ENCODE results near the gene EXOC5. TPM values are rescaled to one million over a fixed set of nuclear protein-coding genes. Genes with fewer than 3 reads are reported as not detected.

EXOC5 gene
- total RNA-seq, 6 experiments from 2014 or later, result 20.7 to 34.5 (median 24.6) TPM

DNA sequence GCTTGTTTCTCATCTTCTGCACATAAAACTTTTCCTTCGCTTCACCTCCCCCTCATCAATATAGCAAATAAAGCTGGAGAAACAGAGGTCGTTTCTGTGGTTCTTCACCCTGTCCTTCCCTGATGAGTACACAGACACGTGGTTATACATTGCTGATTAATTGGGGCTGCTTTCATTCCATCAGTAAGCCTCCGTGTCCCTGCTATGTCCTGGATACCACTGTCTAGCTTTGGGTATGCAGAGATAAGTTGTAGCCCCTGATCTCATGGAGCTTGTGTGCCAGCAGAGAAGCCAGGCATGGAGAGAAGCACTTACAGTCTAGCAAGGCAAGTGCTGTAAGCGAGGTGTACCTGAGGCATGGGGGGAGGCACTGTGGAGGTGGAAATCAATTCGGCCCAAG is 108.4 kb downstream of the EXOC5 start:
- no peaks in the 10 kb centered on the region for H3K4me1 ChIP-seq
- DNase-seq (no peak), ATAC-seq (no peak)
- TF ChIP-seq, protein P1, sequence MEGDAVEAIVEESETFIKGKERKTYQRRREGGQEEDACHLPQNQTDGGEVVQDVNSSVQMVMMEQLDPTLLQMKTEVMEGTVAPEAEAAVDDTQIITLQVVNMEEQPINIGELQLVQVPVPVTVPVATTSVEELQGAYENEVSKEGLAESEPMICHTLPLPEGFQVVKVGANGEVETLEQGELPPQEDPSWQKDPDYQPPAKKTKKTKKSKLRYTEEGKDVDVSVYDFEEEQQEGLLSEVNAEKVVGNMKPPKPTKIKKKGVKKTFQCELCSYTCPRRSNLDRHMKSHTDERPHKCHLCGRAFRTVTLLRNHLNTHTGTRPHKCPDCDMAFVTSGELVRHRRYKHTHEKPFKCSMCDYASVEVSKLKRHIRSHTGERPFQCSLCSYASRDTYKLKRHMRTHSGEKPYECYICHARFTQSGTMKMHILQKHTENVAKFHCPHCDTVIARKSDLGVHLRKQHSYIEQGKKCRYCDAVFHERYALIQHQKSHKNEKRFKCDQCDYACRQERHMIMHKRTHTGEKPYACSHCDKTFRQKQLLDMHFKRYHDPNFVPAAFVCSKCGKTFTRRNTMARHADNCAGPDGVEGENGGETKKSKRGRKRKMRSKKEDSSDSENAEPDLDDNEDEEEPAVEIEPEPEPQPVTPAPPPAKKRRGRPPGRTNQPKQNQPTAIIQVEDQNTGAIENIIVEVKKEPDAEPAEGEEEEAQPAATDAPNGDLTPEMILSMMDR (IDR thresholded peaks at IDR 0.05), result no peak
- TF ChIP-seq POLR2A (IDR thresholded peaks at IDR 0.05), result no peak
- H3K4me3 ChIP-seq, result no peak overlapping the region
- intact Hi-C loops (cut with DNase I), result no loop called here
- WGBS (ENCODE audit: insufficient coverage, low coverage, low lambda C conversion rate, missing lambda C conversion rate), result 33% methylated on average over 6 of the region's 6 CpGs
- no peak overlapping the region for H3K27ac ChIP-seq
- H3K36me3 ChIP-seq, result no peaks in the 10 kb centered on the region
- H3K27me3 ChIP-seq, result no peaks in the 10 kb centered on the region
- no peaks in the 10 kb centered on the region for H3K9me3 ChIP-seq

DNA sequence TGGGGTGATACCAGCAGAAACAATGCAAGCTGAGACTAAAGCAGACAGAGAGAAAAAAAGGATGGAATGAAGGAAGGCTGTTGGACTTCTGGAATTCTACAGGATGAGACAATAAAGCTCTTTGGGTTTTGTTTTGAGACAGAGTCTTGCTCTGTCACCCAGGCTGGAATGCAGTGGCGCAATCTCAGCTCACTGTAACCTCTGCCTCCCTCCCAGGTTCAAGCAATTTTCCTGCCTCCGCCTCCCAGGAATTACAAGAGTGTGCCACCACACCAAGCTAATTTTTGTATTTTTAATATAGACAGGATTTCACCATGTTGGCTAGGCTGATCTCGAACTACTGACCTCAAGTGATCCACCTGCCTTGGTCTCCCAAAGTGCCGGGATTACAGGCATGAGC is 115.4 kb downstream of the EXOC5 start:
- ATAC-seq (no peak), DNase-seq (no peak)
- no peaks in the 10 kb centered on the region for H3K4me1 ChIP-seq
- H3K4me3 ChIP-seq, result no peak overlapping the region
- H3K9me3 ChIP-seq, result no peaks in the 10 kb centered on the region
- H3K27me3 ChIP-seq, result no peaks in the 10 kb centered on the region
- WGBS (ENCODE audit: insufficient coverage, low coverage, low lambda C conversion rate, missing lambda C conversion rate), result 94% methylated on average over 3 of the region's 4 CpGs
- no peaks in the 10 kb centered on the region for H3K36me3 ChIP-seq
- no peak for TF ChIP-seq POLR2A (IDR thresholded peaks at IDR 0.05)
- TF ChIP-seq, protein P1 (IDR thresholded peaks at IDR 0.05), result no peak
- intact Hi-C loops (cut with DNase I), result no loop called here
- H3K27ac ChIP-seq, result no peak overlapping the region

Other genes with a start within 250 kb of the EXOC5 start
- gene AP5M1, start 66 bp upstream of the EXOC5 start, total RNA-seq, result 10 to 100 TPM; 18.1 to 25.1 (median 21.6) TPM
- 10 to 100 TPM; 10.5 to 17.1 (median 13.5) TPM for gene NAA30, start 121.7 kb upstream of the EXOC5 start, total RNA-seq
- 10 to 100 TPM; 23.2 to 56.6 (median 37.1) TPM for gene CCDC198, start 225.0 kb upstream of the EXOC5 start, total RNA-seq